ENCODE data around the gene PICALM.
"Not testable (repeated sequence)": the region's sequence is repeated elsewhere in the genome, so short reads cannot be mapped to it uniquely, and the experiment has no call there.

Gene PICALM

GRCh38 chr11:85974122-85974521 is 94.8 kb downstream of the PICALM start:
- no peak for DNase-seq (ENCODE audit: low read depth)

GRCh38 chr11:85970593-85970992 is 98.3 kb downstream of the PICALM start:
- no peak for DNase-seq (ENCODE audit: low read depth)

DNA sequence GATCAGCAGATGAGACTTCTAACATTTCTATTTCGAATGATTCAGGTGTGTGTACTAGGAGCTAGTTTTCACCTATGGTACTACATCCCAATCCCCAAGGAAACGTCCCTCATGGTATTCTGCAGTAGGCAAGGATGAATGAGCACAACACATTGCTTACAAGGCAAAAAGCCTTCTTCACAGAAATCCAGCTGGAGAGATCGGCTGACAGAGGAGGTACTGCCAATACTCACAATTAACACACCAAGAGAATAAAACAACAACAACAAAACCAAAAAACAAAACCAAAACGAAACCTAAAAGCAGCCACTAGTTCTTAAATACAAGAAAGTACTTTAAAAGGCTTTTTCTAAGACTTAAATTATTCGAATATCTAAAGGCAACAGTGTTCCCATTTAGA is 101.4 kb downstream of the PICALM start:
- no peak for DNase-seq (ENCODE audit: low read depth)

DNA sequence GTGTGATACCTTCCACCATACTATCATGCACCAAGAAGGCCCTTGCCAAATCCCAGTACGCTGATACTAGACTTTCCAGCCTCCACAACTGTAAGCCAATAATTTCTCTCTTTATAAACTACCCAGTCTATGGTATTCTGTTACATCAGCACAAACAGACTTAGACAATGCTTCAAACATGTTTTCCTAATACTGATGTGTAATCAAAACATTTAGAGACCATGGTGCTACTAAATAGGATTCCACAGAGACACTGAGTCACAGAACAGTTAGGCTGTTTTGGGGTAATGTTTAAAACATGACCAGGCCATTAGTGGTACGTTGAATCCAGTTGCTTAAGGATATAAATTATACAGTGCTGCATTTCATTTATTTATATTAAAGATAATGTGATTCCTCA is 103.7 kb downstream of the PICALM start:
- DNase-seq (ENCODE audit: low read depth), result no peak

DNA sequence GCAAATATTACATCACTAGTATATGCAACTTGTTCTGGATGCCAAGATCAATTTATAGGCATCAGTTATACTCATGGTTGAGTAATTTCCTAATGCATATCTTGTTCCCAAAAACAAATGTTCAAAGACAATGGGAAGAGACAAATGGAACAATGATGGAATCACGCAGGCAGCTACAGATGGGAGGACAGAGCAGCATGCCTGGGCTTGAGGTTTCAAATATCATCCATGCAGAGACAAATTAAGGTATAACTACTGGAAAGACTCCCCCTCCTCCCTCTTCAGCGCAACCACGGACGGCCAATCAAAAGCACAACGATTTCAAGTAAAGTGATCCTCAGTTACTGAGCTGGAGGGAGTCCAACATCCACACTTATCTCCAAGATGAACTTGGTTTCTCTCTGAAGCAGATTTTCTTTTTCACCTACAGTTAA is 106.9 kb downstream of the PICALM start:
- DNase-seq (ENCODE audit: low read depth), result no peak

DNA sequence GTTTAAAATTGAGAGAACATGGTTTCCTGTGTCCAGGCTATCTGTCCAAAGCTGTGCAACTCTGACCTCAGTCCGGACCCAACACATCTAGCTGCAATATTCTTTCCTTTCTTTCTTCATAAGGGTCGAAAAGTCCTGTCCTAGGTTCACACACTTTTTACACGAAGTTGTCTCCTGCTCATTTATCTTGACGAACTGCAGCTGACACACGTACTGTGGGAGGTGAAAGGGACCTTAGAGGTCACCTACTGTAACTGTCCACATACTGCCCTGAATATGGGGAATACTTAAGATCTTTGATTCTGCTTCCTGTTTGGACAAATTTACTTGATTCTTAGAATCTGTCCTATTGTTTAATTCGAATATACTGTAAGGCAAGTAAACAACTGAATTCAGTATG is 107.8 kb downstream of the PICALM start:
- DNase-seq (ENCODE audit: low read depth), result no peak

GRCh38 chr11:85960678-85961077 is 108.2 kb downstream of the PICALM start:
- DNase-seq (ENCODE audit: low read depth), result no peak

- DNase-seq (ENCODE audit: low read depth), result no peak
Measured at GRCh38 chr11:85955531-85955930, 113.4 kb downstream of the PICALM start.

DNA sequence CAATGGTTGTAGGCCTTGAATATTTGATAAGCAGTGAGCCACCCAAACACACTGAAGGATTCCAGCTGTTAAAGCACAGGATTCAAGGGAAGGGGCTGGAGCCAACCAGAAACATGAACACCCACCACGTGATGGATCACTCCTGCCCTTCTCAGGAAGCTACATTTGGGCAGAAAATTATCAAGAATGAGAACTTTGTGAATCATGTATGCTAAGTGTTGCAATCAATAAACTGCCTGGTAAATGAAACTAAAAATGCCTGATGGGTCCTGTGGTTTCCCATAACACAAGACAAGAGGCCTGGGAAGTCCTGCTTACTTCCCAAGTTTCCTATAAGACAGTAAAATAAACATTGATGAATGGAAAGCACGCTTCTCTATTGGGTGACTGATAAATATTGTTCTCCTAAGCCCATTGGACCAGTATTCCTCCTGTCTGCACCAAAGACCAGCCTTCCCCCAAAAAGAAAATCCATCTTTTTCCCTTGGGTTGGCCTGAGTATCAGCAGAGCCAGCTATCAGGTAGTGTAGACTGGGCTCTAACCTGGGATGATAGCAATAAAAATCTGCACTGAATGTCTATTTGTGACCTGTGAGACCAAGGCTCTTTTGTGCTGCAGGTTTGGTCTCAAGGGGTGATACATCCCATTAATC is 115.3 kb downstream of the PICALM start:
- DNase-seq (ENCODE audit: low read depth), result no peak

DNA sequence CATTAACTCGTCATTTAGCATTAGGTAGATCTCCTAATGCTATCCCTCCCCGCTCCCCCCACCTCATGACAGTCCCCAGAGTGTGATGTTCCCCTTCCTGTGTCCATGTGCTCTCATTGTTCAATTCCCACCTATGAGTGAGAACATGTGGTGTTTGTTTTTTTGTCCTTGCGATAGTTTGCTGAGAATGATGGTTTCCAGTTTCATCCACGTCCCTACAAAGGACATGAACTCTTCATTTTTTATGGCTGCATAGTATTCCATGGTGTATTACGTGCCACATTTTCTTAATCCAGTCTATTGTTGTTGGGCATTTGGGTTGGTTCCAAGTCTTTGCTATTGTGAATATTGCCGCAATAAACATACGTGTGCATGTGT is 116.8 kb downstream of the PICALM start:
- not testable (repeated sequence) for DNase-seq (ENCODE audit: low read depth)

GRCh38 chr11:85951428-85952107 is 117.3 kb downstream of the PICALM start:
- DNase-seq (ENCODE audit: low read depth), result no peak

GRCh38 chr11:85951049-85951405 is 117.9 kb downstream of the PICALM start:
- DNase-seq (ENCODE audit: low read depth), result no peak

GRCh38 chr11:85950317-85951048 is 118.4 kb downstream of the PICALM start:
- DNase-seq (ENCODE audit: low read depth), result no peak

DNA sequence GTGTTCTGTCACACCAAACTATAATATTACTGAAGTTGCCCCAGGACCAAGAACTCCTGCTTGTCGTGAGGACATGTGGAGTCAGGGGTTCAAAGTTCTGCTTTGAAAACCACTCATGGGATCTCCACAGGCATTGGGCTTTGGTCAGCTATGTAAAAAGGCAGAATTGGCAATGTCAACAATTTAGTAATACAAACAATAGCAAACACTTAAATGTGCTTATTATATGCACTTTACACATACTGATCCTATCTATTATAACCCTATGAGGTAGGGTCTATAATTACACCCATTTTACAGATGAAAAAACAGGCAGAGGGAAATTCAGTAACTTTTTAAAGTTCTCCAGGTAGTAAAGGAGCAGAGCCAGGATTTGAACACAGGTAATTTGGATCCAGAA is 119.1 kb downstream of the PICALM start:
- no peak for DNase-seq (ENCODE audit: low read depth)

DNA sequence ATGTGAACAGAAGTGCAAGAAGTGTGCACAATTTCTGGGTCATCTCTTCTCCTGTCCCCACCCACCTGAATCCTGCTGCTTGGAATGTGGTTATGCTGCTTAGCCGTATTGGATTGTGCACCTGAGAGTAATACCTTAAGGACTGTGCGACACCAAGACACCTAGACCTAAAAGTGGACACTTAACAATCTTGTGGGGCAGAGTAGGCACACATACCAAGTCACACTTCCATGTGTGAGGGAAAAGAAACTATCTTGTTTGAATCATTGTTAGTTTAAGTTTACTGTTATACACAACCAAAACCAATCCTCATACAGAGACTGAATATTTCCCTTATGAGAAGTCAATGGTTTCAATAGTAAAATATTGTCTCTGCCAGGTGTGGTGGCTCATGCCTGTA is 120.0 kb downstream of the PICALM start:
- DNase-seq (ENCODE audit: low read depth), result no peak

GRCh38 chr11:85947431-85948272 is 121.2 kb downstream of the PICALM start:
- DNase-seq (ENCODE audit: low read depth), result no peak

GRCh38 chr11:85946221-85946620 is 122.7 kb downstream of the PICALM start:
- DNase-seq (ENCODE audit: low read depth), result no peak

GRCh38 chr11:85945788-85946187 is 123.1 kb downstream of the PICALM start:
- DNase-seq (ENCODE audit: low read depth), result no peak

DNA sequence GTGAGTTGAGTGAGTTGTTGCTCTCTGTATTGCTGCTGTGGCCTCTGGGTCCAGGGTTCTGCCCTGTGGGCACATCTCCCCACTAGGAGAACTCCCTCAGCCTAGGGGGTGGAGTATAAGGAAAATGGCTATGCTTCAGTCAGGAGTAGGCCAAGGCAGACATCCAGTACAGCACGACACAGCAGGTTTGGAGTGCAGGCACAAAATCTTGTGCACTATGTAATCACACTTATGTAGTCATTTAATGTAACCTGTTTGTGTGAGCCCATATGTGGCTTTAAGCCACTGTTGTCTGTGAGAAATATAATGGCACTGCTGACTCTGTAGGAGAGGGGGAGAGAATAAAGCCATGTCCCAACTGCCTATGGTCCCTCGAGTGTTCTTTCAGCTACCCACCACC is 123.6 kb downstream of the PICALM start:
- no peak for DNase-seq (ENCODE audit: low read depth)

DNA sequence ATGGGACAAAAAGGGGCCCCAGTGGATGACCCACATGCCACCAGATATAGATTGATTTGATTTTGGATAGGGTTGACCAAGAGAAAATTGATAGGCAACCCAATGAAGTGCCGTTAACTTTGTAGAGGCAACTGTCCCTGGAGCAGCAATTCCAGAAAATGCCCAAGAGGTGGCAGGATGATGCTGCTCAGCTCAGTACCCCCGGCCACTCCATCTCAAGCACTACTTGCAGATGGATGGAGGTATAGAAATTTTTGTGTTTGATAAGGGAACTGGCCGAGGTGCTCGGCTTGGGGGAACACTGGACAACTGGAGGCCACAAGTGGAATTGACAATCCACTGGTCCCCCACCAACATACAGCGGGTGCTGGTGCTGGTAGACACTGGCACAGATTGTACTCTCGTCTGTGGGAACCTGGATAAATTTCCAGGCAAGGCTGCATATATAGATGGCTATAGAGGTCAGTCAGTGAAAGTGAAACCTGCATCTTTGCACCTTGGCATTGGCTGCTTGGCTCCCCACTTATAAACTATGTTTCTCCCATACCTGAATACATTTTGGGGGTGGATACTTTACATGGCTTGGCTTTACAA is 127.4 kb downstream of the PICALM start:
- DNase-seq (ENCODE audit: low read depth), result no peak

GRCh38 chr11:85939099-85940015 is 129.5 kb downstream of the PICALM start:
- no peak for DNase-seq (ENCODE audit: low read depth)
